Esophagus muscularis mucosa (tissue), 4 donors: Measurements from ENCODE around the gene CASP9. TPM values are rescaled to one million over a fixed set of nuclear protein-coding genes. Genes with fewer than 3 reads are reported as not detected.
"Not testable (repeated sequence)": the region's sequence is repeated elsewhere in the genome, so short reads cannot be mapped to it uniquely, and the experiment has no call there.

Experiments used
- DNase-seq: peaks from one replicate; pipeline ENCODE4 v3.0.0-alpha.2; 2017; ENCODE audit errors: extremely low spot score
- H3K27ac ChIP-seq, 4 donors: fragments of 200-600 bp; sonication (generic); replicated peaks in 1 of 4; 1 replicate in 3 of 4; 2 replicates in 1 of 4; pipeline ENCODE4 v1.5.1; 2016 to 2019; ENCODE audit warnings: mild to moderate bottlenecking in 1 of 4
- H3K27me3 ChIP-seq, 4 donors: fragments of 200-600 bp; sonication (generic); one replicate each; pipeline versions ENCODE4 v1.5.1 to v1.6.0; 2016 to 2019
- H3K36me3 ChIP-seq, 4 donors: fragments of 200-600 bp; sonication (generic); one replicate each; pipeline ENCODE4 v1.5.1; 2016 to 2019
- H3K4me1 ChIP-seq, 4 donors: fragments of 200-600 bp; sonication (generic); one replicate each; pipeline ENCODE4 v1.5.1; 2016 to 2019
- H3K4me3 ChIP-seq, 4 donors: fragments of 200-600 bp; sonication (generic); 1 replicate in 2 of 4; 2 replicates in 2 of 4; pipeline ENCODE4 v1.5.1; 2016 to 2019; ENCODE audit warnings: mild to moderate bottlenecking in 4 of 4, moderate library complexity in 1 of 4
- H3K9me3 ChIP-seq, 4 donors: fragments of 200-600 bp; sonication (generic); 1 replicate in 3 of 4; 2 replicates in 1 of 4; pipeline ENCODE4 v1.5.1; 2016 to 2019
- CTCF ChIP-seq, 3 experiments: fragments of 200-600 bp in 2 of 3; fragments of 450-650 bp in 1 of 3; sonication (generic) in 2 of 3; IDR thresholded peaks; one replicate each; pipeline ENCODE4 v1.5.1; 2017 to 2019; ENCODE audit warnings: antibody characterized with exemption in 3 of 3, mild to moderate bottlenecking in 2 of 3, moderate library complexity in 1 of 3
- EP300 ChIP-seq: sonication (generic); formaldehyde crosslinking; IDR thresholded peaks from one replicate; pipeline ENCODE4 v1.6.1; 2017; ENCODE audit warnings: antibody characterized with exemption
- POLR2A ChIP-seq: fragments of 450-650 bp; IDR thresholded peaks from one replicate; pipeline ENCODE4 v1.6.1; 2017; ENCODE audit warnings: antibody characterized with exemption, moderate library complexity, mild to moderate bottlenecking, low read depth
- POLR2AphosphoS5 ChIP-seq, 2 donors: sonication (generic); formaldehyde crosslinking; IDR thresholded peaks; one replicate each; pipeline ENCODE4 v1.6.1; 2017; ENCODE audit warnings: antibody characterized with exemption in 2 of 2
- WGBS: methylation state at CpG from one replicate; pipeline ENCODE4 v1.1.5; 2018; 5-methylcytosine and 5-hydroxymethylcytosine counted together
- intact Hi-C: fragments of 100-400 bp; cut with DNase I; formaldehyde crosslinking; loops from one replicate; pipeline ENCODE4 v1.15.1; 2023
- total RNA-seq, 4 donors: library from RNA; depleted of rRNA; stranded (reverse); fragments of >200 nt; gene quantifications; one replicate each; pipeline versions ENCODE4 v1.1.0 to v1.2.1, GENCODE V29; 2016

The CASP9 gene
- total RNA-seq, 4 donors from 2014 or later, result 9.1 to 12.6 (median 11.0) TPM

- H3K27ac ChIP-seq, result peak overlapping the region in 1 of 4 donors; percentile 14
- no peaks in the 10 kb centered on the region for H3K9me3 ChIP-seq
- no peak for DNase-seq
- no peaks in the 10 kb centered on the region for H3K27me3 ChIP-seq
- H3K36me3 ChIP-seq, result no peaks in the 10 kb centered on the region
- intact Hi-C loops, result no loop called here
- peaks cover 0 to 13% (median 13%) of the 10 kb centered on the region in 4 donors for H3K4me1 ChIP-seq
- H3K4me3 ChIP-seq, result no peak overlapping the region
- 30% methylated on average over 3 of the region's 3 CpGs for WGBS
- TF ChIP-seq EP300 (no peak), POLR2AphosphoS5 (IDR thresholded peaks at IDR 0.05) (no peak), CTCF (IDR thresholded peaks at IDR 0.05) (no peak), POLR2A (no peak)
These were observed 54.7 kb downstream of the CASP9 start for GRCh38 chr1:15469361-15469760.

- Histone ChIP-seq H3K4me1 (peaks cover 0 to 13% (median 13%) of the 10 kb centered on the region in 4 donors), H3K36me3 (no peaks in the 10 kb centered on the region), H3K9me3 (no peaks in the 10 kb centered on the region), H3K4me3 (no peak overlapping the region), H3K27ac (no peak overlapping the region), H3K27me3 (no peaks in the 10 kb centered on the region)
- intact Hi-C loops, result no loop called here
- no peak for TF ChIP-seq POLR2AphosphoS5 (IDR thresholded peaks at IDR 0.05)
- DNase-seq, result no peak
These were observed 55.9 kb downstream of the CASP9 start for GRCh38 chr1:15468145-15468544.

- H3K27me3 ChIP-seq, H3K9me3 ChIP-seq, H3K4me3 ChIP-seq, DNase-seq, H3K36me3 ChIP-seq, H3K27ac ChIP-seq, intact Hi-C loops: not testable (repeated sequence)
- 95% methylated on average over 22 of the region's 22 CpGs for WGBS
- H3K4me1 ChIP-seq, result peaks cover 0 to 13% (median 13%) of the 10 kb centered on the region in 4 donors
These were observed 56.9 kb downstream of the CASP9 start for GRCh38 chr1:15466955-15467625.

GRCh38 chr1:15465674-15466073, 58.3 kb downstream of the CASP9 start:
- Histone ChIP-seq H3K27ac (no peak overlapping the region), H3K36me3 (no peaks in the 10 kb centered on the region), H3K27me3 (no peaks in the 10 kb centered on the region), H3K4me1 (peaks cover 0 to 13% (median 13%) of the 10 kb centered on the region in 4 donors), H3K4me3 (no peak overlapping the region), H3K9me3 (no peaks in the 10 kb centered on the region)
- TF ChIP-seq CTCF (IDR thresholded peaks at IDR 0.05) (no peak), EP300 (no peak), POLR2A (no peak), POLR2AphosphoS5 (IDR thresholded peaks at IDR 0.05) (no peak)
- no peak for DNase-seq
- intact Hi-C loops, result no loop called here
- WGBS, result 84% methylated on average over 7 of the region's 7 CpGs

GRCh38 chr1:15463926-15464322, 60.1 kb downstream of the CASP9 start:
- intact Hi-C loops, result not testable (repeated sequence)

GRCh38 chr1:15463064-15463800, 60.8 kb downstream of the CASP9 start:
- H3K36me3 ChIP-seq, intact Hi-C loops, DNase-seq, H3K27ac ChIP-seq, H3K27me3 ChIP-seq, H3K4me3 ChIP-seq, H3K9me3 ChIP-seq: not testable (repeated sequence)
- WGBS, result 92% methylated on average over 4 of the region's 15 CpGs
- peaks cover 0 to 11% (median 10%) of the 10 kb centered on the region in 4 donors for H3K4me1 ChIP-seq

More at GRCh38 chr1:15463926-15464322, 60.1 kb downstream of the CASP9 start:
- not testable (repeated sequence) for H3K36me3 ChIP-seq, H3K9me3 ChIP-seq, H3K27ac ChIP-seq, H3K4me3 ChIP-seq, DNase-seq, H3K27me3 ChIP-seq
- 91% methylated on average over 5 of the region's 5 CpGs for WGBS
- peaks cover 0 to 11% (median 10%) of the 10 kb centered on the region in 4 donors for H3K4me1 ChIP-seq
